Activated CD4-positive, alpha-beta T cell treated with anti-CD3 and anti-CD28 coated beads, Interleukin-2, amount 10 ng/mL, durations not matched to agents 24 days and 14 days (primary cell): ENCODE measurements around the gene ROBO2. TPM values are rescaled to one million over a fixed set of nuclear protein-coding genes. Genes with fewer than 3 reads are reported as not detected.

ENCODE experiments used
- DNase-seq: peaks from one replicate; pipeline ENCODE4 v3.0.0; 2022
- H3K27ac Mint-ChIP-seq: one replicate; pipeline ENCODE4 v1.8.0; 2022; ENCODE audit warnings: mild to moderate bottlenecking, mixed read lengths
- H3K27me3 Mint-ChIP-seq: one replicate; pipeline ENCODE4 v1.8.0; 2022; ENCODE audit warnings: mixed read lengths
- H3K36me3 Mint-ChIP-seq: one replicate; pipeline ENCODE4 v1.8.0; 2022; ENCODE audit warnings: low read depth, mild to moderate bottlenecking, mixed read lengths
- H3K4me1 Mint-ChIP-seq: one replicate; pipeline ENCODE4 v1.8.0; 2021; ENCODE audit warnings: mixed read lengths
- H3K4me3 Mint-ChIP-seq: one replicate; pipeline ENCODE4 v1.8.0; 2022; ENCODE audit warnings: mild to moderate bottlenecking, moderate library complexity, mixed read lengths
- H3K9me3 Mint-ChIP-seq: one replicate; pipeline ENCODE4 v1.8.0; 2021; ENCODE audit warnings: mixed read lengths
- intact Hi-C: fragments of 100-400 bp; cut with micrococcal nuclease; formaldehyde crosslinking; loops from one replicate; pipeline ENCODE4 v1.15.1; 2023
- total RNA-seq: library from RNA; stranded (reverse); gene quantifications from 2 replicates; pipeline ENCODE4 v1.2.3, GENCODE V29; 2022

Gene ROBO2
- total RNA-seq, 1 donor from 2014 or later: not detected

DNA sequence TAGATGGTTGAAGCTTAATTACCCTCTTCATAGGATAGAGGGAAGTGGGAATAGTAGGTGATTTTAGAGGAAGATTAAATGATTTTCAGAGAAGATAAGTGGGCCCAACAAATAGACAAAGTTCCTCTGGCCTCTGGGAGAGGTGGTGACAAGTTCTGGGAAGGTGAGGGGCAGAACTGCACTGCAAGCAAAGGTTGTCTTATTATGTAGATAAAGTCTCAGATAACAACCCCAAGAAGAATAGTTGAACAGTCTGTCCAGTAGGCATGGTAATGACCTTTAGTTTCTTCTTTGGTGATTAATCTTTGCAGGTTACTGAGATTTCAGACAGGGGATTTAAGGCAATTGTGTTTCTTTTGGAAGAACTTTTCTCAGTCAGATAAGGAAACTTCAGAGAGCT is 439.1 kb downstream of the ROBO2 start:
- intact Hi-C loops: no loop called here
- no peak overlapping the region for H3K27ac Mint-ChIP-seq
- H3K4me3 Mint-ChIP-seq: no peak overlapping the region
- H3K27me3 Mint-ChIP-seq: no peaks in the 10 kb centered on the region
- H3K4me1 Mint-ChIP-seq: no peaks in the 10 kb centered on the region
- no peaks in the 10 kb centered on the region for H3K36me3 Mint-ChIP-seq
- H3K9me3 Mint-ChIP-seq: peaks cover 9% of the 10 kb centered on the region
- no peak for DNase-seq

DNA sequence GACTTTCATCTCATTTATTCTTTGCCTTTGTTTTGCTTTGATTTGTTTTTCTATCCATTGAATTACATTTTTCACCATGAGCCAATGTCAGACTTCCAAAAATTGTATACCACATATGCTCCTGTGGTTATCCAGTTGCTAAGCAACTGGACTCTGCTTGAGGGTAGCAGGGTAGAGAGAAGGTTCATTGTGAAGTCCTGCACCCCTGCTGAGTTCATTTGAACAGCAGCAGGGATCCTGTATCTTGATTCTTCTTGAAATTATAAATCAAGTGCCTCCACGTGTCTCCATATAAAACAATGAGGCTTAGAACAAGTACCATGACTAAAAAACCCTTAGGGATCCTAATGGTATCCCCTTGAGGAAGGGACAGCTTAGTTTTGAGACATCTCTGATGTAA is 449.3 kb downstream of the ROBO2 start:
- Mint-ChIP-seq H3K9me3 (no peaks in the 10 kb centered on the region), H3K27me3 (no peaks in the 10 kb centered on the region), H3K36me3 (no peaks in the 10 kb centered on the region), H3K4me3 (no peak overlapping the region), H3K4me1 (no peaks in the 10 kb centered on the region), H3K27ac (no peak overlapping the region)
- DNase-seq: no peak
- intact Hi-C loops: no loop called here

DNA sequence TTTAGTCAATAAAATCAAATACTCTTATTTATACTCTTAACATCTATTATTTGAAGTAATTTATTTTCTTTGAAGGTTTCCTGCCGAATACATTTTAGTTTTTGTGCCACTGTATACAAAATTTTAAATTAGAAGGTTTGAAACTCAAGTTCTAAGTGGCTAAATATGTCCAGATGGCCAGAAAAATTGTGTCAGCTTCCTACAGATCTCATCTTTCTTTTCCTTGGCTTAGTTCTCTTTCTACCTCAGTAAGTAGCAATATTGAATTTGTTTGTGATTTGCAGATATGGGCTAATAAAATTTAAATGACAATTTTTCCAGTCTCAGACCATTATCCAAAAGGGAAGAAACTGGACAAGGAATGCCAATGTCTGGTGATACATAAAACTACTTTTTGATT is 452.1 kb downstream of the ROBO2 start:
- Mint-ChIP-seq H3K27ac (no peak overlapping the region), H3K27me3 (no peaks in the 10 kb centered on the region), H3K4me1 (no peaks in the 10 kb centered on the region), H3K36me3 (no peaks in the 10 kb centered on the region), H3K9me3 (no peaks in the 10 kb centered on the region), H3K4me3 (no peak overlapping the region)
- no peak for DNase-seq
- intact Hi-C loops: no loop called here

DNA sequence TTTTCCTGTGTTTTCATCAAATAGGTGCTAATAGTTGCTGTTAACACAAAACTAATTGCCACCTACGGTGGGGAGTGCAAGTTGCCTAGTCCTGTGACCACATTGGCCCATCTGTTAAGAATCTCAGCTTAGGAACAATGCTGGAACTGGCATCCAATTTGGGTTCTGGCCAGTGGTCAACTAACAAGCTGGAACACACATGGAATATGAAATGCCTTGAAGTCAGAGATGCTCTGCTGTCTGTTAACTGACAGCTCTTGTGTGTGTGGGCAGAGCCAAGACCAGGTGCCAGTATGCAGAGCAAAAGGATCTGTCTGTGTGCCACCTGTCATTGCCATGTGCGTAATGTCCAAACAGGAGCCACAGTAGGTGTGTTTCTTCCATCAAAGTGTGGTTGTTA is 460.8 kb downstream of the ROBO2 start:
- H3K9me3 Mint-ChIP-seq: no peaks in the 10 kb centered on the region
- no peak overlapping the region for H3K4me3 Mint-ChIP-seq
- H3K4me1 Mint-ChIP-seq: no peaks in the 10 kb centered on the region
- no peaks in the 10 kb centered on the region for H3K27me3 Mint-ChIP-seq
- no peak for DNase-seq
- H3K27ac Mint-ChIP-seq: no peak overlapping the region
- no peaks in the 10 kb centered on the region for H3K36me3 Mint-ChIP-seq
- intact Hi-C loops: no loop called here

DNA sequence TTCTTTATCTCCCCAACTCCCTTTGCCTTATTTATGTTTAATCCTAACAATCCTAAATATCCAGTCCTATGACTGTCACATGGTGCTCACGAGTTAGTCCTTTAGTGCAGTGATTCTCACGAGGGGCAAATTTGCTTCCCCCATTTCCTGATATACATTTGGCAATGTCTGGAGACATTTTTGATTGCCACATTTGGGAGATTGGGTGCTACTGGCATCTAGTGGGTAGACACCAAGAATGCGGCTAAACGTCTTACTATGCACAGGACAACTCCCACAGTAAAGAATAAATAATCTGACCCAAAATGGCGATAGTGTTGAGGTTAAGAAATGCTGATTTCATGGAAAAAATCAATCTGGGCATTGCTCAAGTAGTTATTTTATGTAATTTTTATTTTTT is 466.5 kb downstream of the ROBO2 start:
- Mint-ChIP-seq H3K4me1 (no peaks in the 10 kb centered on the region), H3K27ac (no peak overlapping the region), H3K27me3 (no peaks in the 10 kb centered on the region), H3K36me3 (no peaks in the 10 kb centered on the region), H3K4me3 (no peak overlapping the region), H3K9me3 (peaks cover 7% of the 10 kb centered on the region)
- intact Hi-C loops: no loop called here
- DNase-seq: no peak

DNA sequence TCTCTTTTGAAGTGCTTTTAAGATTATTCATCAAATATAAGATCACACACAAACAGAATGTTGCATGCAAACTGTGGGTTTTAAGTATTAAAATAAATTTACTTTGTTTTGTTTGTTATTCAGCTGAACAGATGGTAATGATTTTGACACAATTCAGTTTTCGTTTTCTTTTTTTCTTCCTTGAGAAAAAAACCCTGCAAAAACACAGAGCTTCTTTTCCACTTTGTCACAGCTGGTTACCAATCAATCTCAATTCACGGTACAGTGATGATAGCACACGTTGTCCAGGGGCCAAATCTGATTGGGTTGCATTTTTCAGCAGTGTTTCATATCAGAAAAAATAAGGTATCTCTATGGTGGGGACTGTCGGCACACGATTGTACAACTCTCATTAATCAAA is 473.6 kb downstream of the ROBO2 start:
- no peak overlapping the region for H3K4me3 Mint-ChIP-seq
- H3K27ac Mint-ChIP-seq: no peak overlapping the region
- H3K27me3 Mint-ChIP-seq: no peaks in the 10 kb centered on the region
- DNase-seq: no peak
- peaks cover 7% of the 10 kb centered on the region for H3K9me3 Mint-ChIP-seq
- no peaks in the 10 kb centered on the region for H3K36me3 Mint-ChIP-seq
- no peaks in the 10 kb centered on the region for H3K4me1 Mint-ChIP-seq
- intact Hi-C loops: no loop called here

DNA sequence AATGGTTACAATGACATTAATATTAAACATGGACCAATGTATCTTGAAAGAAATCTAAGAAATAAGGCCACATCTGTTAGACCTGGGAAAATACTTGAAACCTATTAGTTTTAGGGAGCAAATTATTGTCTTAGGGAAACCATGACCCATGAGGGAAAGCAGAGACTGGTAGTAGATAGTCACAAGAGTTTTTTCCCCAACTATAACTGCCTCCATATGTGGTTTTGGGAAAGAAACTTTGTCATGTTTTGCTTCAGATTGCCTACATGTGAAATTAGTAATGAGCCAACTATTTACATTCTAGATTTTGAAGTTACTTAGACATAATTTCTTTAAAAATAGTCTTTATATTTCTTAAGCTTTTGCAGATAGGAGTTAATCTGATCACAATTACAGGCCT is 474.9 kb downstream of the ROBO2 start:
- intact Hi-C loops: no loop called here
- H3K4me3 Mint-ChIP-seq: no peak overlapping the region
- H3K27me3 Mint-ChIP-seq: no peaks in the 10 kb centered on the region
- peaks cover 7% of the 10 kb centered on the region for H3K9me3 Mint-ChIP-seq
- DNase-seq: no peak
- no peak overlapping the region for H3K27ac Mint-ChIP-seq
- H3K4me1 Mint-ChIP-seq: no peaks in the 10 kb centered on the region
- no peaks in the 10 kb centered on the region for H3K36me3 Mint-ChIP-seq

DNA sequence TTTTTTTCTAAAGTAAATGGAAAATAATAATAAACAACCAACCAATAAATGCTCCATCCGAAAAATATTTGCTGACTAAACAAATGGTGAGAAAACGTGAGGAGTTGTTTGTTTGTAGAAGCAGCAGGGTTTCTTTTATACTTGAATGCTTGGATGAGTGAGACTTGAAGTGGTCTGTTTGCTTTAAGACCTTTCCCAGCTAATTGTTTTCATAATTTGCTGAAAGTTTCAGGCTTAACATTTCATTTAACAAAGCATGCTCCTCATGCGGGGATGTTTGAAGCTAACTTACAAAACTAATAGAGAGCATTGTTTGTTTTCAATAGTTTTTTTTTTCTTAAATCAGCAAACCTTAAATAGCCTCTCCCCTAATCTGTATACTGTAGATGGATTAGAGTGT is 484.6 kb downstream of the ROBO2 start:
- Mint-ChIP-seq H3K9me3 (peaks cover 4% of the 10 kb centered on the region), H3K27me3 (no peaks in the 10 kb centered on the region), H3K27ac (no peak overlapping the region), H3K4me1 (no peaks in the 10 kb centered on the region), H3K4me3 (no peak overlapping the region), H3K36me3 (no peaks in the 10 kb centered on the region)
- DNase-seq: no peak
- intact Hi-C loops: no loop called here

DNA sequence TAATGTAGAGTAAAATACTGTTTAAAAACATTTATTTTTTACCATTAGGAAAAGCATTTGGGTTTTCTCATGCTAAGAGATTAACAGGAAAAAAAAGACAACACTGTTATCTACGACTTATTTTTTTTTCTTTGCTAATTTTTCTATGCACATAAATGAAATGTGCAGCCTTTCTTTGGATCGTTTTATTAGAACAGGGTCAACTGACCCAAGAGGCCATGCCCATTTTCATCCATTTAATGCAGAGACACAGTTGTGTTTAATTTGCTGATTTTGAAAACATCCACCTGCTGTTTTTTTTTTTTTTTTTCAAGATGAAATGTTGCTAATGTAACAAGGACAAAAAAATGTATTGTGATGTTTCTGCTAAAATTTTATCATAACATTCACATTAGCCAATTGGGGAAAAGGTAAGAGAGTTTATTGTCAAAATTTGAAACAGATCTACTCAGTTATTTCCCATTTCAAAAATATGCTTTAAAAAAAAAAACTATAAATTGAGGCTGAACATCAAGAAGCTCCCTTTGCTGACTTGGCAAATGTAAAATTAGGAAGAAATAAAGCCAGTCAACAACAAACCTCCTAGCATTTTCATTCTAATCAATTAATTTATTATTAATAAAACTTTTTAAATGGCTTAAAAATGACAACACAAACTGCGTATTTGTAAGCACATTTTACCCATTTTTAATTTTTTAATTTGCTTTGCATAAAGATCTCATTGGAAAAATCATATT is 485.2 kb downstream of the ROBO2 start:
- intact Hi-C loops: no loop called here
- no peak overlapping the region for H3K27ac Mint-ChIP-seq
- no peaks in the 10 kb centered on the region for H3K36me3 Mint-ChIP-seq
- no peaks in the 10 kb centered on the region for H3K27me3 Mint-ChIP-seq
- H3K9me3 Mint-ChIP-seq: peaks cover 4% of the 10 kb centered on the region
- no peak overlapping the region for H3K4me3 Mint-ChIP-seq
- DNase-seq: no peak
- no peaks in the 10 kb centered on the region for H3K4me1 Mint-ChIP-seq

DNA sequence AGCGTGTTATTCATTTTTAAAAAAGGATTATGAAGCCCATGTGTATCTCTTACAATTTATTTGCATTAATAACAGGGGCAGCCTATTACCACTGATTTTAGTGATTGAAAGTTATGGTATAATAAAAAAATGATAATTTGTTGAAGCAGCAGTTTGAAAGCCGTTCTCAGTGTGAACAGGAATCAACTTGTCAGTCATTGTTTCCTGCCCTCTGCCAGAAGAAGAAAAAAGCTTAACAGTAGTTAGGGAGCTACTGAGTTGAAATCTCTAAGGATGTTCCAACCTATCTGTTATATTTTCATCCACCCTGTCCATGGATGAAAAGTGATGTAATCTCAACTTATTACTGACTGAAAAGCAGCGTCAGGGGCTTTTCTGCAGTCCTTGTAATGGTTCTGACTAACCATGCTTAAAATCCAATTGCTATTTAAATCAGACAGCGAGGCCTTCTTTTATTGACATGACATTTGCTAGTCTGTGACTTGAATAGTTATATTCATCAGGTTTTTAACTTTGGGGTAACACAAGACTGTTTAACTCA is 486.7 kb downstream of the ROBO2 start:
- Mint-ChIP-seq H3K27me3 (no peaks in the 10 kb centered on the region), H3K36me3 (no peaks in the 10 kb centered on the region), H3K9me3 (peaks cover 4% of the 10 kb centered on the region), H3K4me3 (no peak overlapping the region), H3K27ac (no peak overlapping the region), H3K4me1 (no peaks in the 10 kb centered on the region)
- intact Hi-C loops: no loop called here
- no peak for DNase-seq

DNA sequence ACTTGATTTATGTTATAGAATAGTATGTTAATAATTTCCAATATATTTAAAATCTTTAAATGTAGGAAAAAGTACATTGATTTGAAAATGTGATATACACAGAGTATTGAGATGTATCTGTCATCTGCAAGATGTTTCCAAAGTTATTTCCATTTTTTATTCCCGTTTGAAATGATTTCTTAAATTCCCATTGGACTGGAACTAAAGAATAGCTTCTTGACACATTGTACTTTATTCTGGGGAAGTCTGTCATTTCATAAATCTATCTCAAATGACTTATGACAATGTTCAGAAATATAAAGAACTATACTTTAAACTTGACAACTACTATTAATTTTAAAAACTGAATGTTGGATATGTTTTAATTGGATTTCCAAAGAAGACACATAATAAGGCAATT is 489.6 kb downstream of the ROBO2 start:
- H3K36me3 Mint-ChIP-seq: no peaks in the 10 kb centered on the region

DNA sequence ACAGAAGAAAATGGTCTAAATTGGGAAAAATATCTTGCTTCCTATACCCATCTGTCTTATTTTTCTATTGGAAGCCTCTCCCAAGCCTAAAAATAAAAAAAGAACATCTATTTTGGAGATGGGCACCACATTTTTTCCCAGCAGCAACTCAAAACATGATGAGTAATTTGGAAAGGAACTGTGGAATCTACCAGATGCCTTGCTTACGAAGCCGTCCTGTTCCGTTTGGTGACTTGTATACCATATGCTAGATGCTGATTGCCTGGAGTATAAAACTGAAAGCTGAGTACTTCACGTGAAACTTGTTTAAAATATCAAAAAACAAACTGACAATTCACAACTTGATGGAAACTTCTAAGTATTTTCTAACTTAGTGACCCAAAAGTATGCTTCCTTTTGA is 491.0 kb downstream of the ROBO2 start:
- no peaks in the 10 kb centered on the region for H3K27me3 Mint-ChIP-seq
- H3K36me3 Mint-ChIP-seq: no peaks in the 10 kb centered on the region
- no peaks in the 10 kb centered on the region for H3K4me1 Mint-ChIP-seq
- H3K4me3 Mint-ChIP-seq: no peak overlapping the region
- intact Hi-C loops: no loop called here
- DNase-seq: no peak
- peaks cover 4% of the 10 kb centered on the region for H3K9me3 Mint-ChIP-seq
- H3K27ac Mint-ChIP-seq: no peak overlapping the region

More for the DNA sequence above, 489.6 kb downstream of the ROBO2 start:
- no peaks in the 10 kb centered on the region for H3K4me1 Mint-ChIP-seq
- H3K27ac Mint-ChIP-seq: no peak overlapping the region
- no peak for DNase-seq
- peaks cover 4% of the 10 kb centered on the region for H3K9me3 Mint-ChIP-seq
- no peaks in the 10 kb centered on the region for H3K27me3 Mint-ChIP-seq
- intact Hi-C loops: no loop called here
- no peak overlapping the region for H3K4me3 Mint-ChIP-seq

DNA sequence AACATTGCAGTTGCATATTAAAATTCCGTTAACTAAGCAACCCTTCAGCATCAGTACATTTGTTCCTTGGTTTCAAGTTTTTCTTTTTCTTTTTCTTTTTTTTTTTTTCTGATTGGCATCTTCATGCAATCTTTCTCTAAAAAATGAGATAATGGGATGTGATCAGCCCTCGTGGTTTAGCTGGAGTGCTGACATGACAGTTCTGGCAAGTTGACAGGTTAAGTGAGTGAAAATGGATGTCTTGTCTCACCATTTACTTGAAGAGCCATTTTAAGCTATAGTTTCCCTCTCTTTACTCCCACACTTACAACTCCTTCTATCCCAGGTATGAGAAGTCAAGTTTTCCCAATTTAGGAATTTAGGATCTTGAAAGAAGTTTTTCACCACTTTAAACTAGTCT is 495.2 kb downstream of the ROBO2 start:
- no peaks in the 10 kb centered on the region for H3K36me3 Mint-ChIP-seq
- no peak overlapping the region for H3K4me3 Mint-ChIP-seq
- H3K4me1 Mint-ChIP-seq: no peaks in the 10 kb centered on the region
- no peak overlapping the region for H3K27ac Mint-ChIP-seq
- DNase-seq: no peak
- no peaks in the 10 kb centered on the region for H3K9me3 Mint-ChIP-seq
- intact Hi-C loops: no loop called here
- H3K27me3 Mint-ChIP-seq: no peaks in the 10 kb centered on the region

DNA sequence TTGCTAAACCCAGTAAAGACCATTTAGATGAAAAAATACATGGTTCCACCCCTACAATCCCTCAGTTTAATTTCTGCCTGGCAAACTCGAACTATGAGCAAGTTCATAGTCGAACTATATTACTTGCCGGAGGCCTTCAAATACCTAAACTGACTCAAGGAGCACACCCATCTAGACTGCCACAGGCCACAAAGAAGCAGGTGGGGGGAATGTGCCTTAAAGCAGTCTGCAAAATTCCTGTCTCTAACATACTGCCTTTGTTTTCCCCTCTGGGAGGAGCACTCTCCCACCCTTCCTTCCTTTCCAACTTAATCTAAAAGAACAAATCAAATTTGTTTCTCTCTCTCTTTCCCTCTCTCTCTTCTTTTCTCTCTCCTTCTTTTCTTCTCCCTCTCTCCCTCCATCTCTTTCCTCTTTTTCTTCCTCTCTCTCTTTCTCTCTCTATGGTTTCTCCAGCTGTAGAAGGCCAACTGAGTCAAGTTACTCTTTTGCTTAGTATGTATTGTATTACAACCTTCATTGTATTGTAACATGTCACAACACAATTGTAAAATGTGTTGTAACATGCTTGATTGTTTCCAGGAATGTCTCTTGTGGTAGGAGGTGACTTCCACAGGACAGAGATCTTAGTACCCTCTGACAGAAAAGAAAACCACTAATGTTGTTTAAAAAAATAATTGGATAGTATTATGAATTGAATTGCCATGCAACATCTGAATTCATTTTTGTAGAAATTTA is 496.3 kb downstream of the ROBO2 start:
- Mint-ChIP-seq H3K36me3 (no peaks in the 10 kb centered on the region), H3K27me3 (no peaks in the 10 kb centered on the region), H3K27ac (no peak overlapping the region), H3K4me3 (no peak overlapping the region), H3K9me3 (no peaks in the 10 kb centered on the region), H3K4me1 (no peaks in the 10 kb centered on the region)
- DNase-seq: no peak
- intact Hi-C loops: no loop called here
